G401 (cell line): Measurements from ENCODE around the gene SHB. TPM values are rescaled to one million over a fixed set of nuclear protein-coding genes. Genes with fewer than 3 reads are reported as not detected.

Experiments used
- DNase-seq: peaks from one replicate; pipeline ENCODE4 v3.0.0-alpha.2; 2015; ENCODE audit warnings: low spot score
- in situ Hi-C: cut with HindIII; loops from 2 replicates; pipeline ENCODE4 v1.10.0; 2016; ENCODE audit warnings: low sequenced_read_pairs, mixed read lengths
- total RNA-seq: library from RNA; depleted of rRNA; stranded (reverse); fragments of >200 nt; shearing (Covaris generic); gene quantifications from 2 replicates; pipeline ENCODE4 v1.2.3, GENCODE V29; 2014

SHB gene
- total RNA-seq, 1 experiment from 2014 or later = 18.4 TPM

- in situ Hi-C loops = no loop called here
- peak; percentile 57 for DNase-seq
These were observed 2.7 kb downstream of the SHB start for GRCh38 chr9:38066197-38066913.

GRCh38 chr9:38065369-38066075 is 3.5 kb downstream of the SHB start:
- in situ Hi-C loops = no loop called here
- DNase-seq = no peak

- in situ Hi-C loops = no loop called here
- no peak for DNase-seq
These were observed 4.1 kb downstream of the SHB start for GRCh38 chr9:38064842-38065368.

GRCh38 chr9:38063363-38063707 is 5.7 kb downstream of the SHB start:
- in situ Hi-C loops = no loop called here
- no peak for DNase-seq

DNA sequence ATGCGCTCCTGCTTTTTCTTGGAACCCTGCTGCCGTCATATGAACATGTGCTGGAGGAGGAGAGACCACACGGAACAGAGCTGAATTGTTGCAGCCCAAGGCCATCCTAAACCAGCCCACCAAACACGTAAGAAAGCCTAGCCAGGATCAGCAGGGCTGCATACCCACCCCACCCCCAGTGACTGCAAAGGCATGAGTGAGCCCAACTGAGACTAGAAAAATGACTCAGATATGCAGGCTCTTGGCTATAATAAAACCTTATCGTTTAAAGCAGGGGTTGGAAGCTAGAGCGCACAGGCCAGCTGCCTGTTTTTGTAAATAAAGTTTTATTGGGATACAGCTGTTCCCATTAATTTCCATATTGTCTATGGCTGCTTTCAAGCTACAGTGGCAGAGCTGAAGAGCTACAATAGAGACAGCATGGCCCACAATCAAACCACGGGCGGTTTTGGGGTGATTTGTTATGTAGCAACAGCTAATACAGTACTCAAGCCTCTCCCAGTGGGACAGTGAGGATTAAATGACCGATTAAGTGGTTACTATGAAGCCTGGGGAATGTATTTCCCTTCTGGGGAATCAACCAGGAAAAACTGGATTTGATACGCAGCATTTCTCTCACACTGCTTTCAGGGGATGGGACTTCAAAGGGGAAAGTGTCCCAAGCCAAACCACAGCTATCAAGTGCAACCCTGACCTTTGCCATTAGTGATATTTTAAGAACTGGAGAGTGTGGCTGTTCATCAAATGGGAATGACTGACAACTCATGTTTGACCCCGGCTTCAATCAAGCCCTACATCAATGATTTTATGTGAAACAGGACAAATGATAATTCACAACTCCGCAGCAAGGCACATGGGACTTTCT is 6.3 kb downstream of the SHB start:
- in situ Hi-C loops = no loop called here
- DNase-seq = no peak

GRCh38 chr9:38062106-38062497 is 6.9 kb downstream of the SHB start:
- in situ Hi-C loops = no loop called here

GRCh38 chr9:38061326-38061977 is 7.6 kb downstream of the SHB start:
- in situ Hi-C loops = no loop called here
- no peak for DNase-seq

More at GRCh38 chr9:38062106-38062497, 6.9 kb downstream of the SHB start:
- no peak for DNase-seq

DNA sequence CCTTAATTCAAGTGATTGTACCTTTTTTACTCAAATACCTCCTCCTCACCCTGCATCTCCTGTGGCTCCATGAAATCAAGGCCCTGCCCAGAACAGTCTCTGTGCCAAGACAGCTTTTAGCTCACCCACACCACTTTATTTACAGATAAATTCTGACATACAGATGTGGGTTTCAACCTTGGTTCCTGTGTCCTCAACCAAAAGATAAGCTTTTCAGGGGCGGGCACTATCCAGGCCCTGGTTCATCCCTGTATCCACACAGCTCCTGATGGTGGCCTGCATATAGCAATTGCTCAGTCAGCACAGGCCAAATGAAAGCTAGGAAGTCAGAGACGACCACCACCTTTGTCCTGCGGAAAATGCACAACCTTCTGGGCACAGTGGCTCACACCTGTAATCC is 8.3 kb downstream of the SHB start:
- in situ Hi-C loops = no loop called here
- no peak for DNase-seq

DNA sequence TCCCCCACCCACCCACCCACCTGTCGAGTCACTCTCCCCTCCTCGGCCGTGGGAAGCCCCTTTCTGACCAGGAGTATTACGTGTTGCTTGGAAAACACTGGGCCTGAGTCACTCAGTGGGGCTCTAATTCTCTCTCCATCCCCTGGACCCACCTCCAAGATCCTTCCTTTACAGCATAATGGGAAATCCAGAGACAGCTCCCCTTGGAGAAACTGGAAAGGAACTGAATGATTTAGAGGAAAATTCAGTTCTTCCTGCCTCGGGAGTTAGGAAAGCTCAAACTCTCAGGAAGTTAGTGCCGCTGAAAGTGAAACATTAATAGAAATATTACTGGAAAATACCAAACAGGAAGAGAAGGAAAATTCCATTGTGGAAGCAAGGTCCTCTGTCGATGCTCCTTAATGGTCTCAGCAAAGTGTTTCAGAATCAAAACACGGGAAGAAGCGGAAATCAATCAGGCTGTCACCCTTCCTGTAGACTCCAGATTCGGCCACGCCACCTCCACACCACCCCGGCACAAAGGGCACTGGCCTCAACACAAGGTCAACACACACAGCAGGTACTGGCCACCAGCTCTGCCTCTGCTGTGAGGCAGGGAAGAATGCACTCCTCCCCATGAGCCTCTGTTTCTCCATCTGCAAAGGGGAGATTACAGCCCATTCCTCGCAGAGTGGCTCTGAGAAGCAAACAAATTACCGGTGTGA is 9.6 kb downstream of the SHB start:
- DNase-seq = no peak
- in situ Hi-C loops = no loop called here

DNA sequence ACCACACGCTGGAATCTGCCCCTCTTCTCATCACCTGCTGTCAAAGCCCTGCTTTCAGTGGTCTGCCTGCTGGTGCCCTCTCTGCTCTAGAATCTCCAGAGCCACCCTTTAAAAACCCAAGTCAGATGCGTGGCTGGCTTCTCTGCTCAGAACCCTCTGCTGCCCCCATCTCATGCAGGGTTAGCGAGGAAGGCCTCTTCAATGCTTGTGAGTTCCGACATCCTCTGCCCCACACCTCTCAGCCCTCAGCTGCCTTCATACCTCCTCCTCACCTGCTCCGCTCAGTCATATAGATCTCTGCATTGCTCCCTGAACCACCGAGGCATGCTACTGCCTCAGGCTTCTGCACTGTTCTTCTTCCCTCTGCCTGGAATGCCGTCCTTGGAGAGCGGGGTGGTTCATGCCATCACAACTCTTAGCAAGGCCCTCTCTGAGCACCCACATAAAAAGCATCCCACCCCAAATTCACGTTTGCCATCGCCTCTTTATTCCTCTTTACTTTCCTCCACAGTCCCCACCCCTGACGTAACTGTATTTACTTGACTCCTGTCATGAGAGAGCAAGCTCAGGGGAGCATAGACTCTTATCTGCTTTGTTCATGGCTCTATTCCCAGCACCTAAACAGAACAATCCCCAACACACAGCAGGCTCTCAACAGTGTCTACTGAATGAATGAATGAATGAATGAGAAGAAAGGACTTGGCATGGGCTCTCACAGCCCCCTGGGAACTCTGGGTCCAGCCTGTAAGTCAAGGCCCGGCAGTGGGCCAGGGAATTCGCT is 10.4 kb downstream of the SHB start:
- DNase-seq = no peak
- in situ Hi-C loops = no loop called here

DNA sequence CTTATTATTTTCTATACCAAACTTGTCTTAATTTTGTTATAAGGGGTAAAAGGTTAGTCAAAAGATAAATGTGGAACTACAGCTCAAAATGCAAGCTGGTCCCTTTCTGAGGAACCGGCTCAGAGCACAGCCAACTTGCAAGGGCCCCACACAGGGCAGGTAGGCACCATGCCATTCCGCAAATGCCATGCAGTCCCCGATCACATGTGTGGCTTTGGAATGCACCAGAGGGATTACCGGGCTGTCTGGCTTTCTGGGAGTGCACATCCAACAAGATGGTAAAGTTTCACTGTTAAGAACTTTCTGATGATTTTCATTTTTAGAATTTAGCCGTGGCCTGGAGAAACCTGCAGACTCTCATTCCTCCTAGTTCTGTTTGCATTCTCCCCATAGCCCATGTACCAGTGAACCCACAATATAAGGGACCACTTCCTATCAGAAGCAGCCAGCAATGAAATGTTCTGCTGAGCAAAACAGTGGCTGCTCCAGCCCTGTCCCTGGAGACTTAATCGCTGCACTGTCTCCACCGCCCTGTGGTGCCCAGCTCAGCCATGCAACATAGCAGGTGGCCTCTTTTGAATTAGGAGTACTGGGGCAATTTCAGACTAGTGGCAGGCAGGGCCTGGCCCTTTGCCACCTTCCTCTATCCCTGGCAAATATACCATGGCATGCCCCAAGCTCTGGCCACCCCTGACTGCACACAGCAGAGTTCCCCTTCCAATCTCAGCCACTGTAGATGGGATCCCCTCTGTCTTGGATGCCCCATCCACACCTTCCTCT is 11.4 kb downstream of the SHB start:
- no peak for DNase-seq
- in situ Hi-C loops = no loop called here

DNA sequence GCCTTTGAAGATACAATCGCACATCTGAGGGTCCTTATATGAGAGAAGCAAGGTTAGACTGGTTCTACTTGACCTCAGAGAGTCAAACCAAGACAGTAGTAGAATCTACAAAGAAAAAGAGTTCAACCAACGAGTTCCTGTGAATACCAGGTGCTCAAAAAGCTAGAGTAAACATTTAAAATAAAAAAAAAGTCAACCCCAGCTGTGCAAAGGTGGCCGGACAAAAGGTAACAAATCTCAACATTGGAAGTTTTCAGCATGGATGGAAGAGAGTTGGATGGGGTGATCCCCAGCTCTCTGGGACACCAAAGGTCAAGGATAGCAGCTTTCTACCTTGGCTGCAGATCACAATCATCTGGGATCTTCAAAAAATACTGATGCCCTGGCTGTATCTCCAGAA is 14.4 kb downstream of the SHB start:
- DNase-seq = no peak
- in situ Hi-C loops = no loop called here

DNA sequence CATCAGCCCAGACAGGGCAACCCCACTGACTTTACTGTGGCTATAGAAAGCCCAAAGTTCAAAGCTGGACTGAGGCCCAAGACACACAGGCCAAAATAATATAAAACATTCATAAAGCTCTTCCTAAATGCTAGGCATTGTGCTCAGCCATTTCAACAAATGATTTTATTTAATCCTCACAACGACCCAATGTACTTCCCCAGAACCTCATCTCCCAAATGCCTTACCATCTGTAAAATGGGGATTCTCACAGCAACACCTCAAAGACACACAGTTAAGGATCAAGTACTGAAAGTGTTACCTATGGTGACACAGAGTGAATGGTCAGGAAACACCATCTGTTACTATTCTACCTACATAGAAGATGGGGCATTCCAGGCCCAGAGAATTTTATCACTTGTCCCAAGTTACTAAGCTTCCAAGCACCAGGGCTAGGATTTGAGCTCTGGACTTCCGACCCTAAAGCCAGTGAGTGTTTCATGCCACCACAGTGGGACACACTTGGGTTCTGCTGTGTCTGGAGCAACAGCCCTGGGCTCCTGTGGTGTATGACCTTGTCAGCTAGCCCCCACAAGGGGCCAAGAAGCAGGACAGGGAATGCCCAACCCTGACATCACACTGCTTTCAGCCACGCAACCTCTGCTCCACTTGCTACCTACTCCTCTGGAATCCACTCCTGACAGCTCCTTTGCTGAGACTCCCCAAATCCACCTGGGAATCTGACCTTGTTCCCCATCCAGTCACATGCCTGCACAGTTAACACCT is 15.1 kb downstream of the SHB start:
- no peak for DNase-seq
- in situ Hi-C loops = no loop called here

GRCh38 chr9:38051780-38052546 is 17.1 kb downstream of the SHB start:
- no peak for DNase-seq
- in situ Hi-C loops = no loop called here

DNA sequence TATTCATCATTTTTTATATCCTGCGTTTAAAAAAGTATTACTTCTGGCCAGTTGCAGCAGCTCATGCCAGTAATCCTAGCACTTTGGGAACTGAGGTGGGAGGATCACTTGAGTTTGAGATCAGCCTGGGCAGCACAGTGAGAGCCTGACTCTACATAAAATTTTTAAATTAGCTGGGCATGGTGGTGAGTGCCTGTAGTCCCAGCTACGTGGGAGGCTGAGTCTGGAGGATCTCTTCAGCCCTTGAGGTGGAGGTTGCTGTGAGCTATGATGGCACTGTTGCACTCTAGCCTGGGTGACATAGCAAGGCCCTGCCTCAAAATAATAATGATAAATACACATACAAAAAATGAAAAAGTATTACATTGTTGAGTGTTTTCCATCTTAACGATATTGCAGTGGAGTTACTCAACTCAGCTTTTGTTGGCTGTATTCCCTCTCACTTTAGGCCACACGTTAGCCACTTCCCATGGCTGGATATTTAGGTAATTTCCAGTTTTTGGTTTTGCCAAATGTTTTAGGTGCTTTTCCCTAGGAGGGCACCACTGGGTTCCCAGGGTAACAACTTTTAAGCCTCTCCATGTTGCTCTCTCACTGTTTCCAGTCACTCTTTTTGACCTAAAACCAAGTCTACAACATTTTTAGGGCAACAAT is 20.6 kb downstream of the SHB start:
- in situ Hi-C loops = no loop called here
- DNase-seq = no peak
